HG03064 (cell line): Measurements from ENCODE around the gene KRT26.
"Not testable (repeated sequence)": the region's sequence is repeated elsewhere in the genome, so short reads cannot be mapped to it uniquely, and the experiment has no call there.

Experiments
- ATAC-seq: cut with Tn5 transposase; IDR thresholded peaks from one replicate; pipeline ENCODE4 v1.9.1; 2021; ENCODE audit warnings: low read depth; ENCODE audit not compliant: unreplicated experiment

Gene KRT26

DNA sequence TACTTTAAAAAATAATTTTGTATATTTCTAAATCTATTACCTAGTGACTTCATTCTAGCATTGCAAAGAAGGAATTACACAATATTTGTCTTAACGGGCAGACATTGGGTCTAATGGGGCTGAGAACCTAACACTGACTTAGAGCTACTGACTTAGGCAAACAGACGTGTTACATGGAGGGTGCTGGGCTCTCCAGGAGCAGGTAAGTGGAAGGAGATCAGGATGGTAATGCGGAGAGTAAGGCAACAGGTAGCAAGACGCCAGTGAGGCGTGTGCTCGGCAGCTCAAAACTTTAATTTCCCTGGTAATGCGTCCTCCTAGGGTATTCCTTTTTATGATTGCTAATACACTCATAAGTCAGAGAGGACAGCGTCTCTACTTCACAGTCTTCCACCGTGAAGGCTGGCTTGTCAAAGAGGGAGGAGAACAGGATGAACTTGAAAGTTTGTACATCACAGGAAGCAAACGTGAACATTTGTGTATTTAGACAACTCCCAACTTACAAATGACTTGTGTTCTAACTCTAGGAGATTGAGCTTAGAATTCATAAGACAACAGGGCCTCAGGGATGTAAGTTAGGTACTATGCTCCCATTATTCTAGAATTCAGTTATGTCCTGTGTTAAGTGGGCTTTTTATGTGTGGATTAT is 23.1 kb upstream of the KRT26 start:
- no peak for ATAC-seq

DNA sequence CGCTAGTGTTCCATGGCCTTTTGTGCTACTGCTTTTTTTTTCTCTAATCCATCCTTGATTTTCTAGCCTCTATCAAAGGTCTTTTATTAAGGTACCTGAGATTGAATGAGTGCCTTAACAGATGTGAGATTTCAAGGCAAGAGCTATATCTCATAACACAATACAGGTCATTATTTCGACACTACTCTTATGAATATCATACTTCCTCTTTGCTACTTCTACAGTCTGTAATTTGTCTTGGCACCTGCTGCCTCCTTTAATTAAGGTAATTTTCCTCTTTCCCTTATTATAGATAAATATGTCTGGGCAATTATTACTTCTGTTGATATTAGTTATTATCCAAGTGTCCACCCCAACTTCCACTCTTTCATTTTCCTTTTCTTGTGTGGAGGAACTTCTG is 22.5 kb upstream of the KRT26 start:
- no peak for ATAC-seq

DNA sequence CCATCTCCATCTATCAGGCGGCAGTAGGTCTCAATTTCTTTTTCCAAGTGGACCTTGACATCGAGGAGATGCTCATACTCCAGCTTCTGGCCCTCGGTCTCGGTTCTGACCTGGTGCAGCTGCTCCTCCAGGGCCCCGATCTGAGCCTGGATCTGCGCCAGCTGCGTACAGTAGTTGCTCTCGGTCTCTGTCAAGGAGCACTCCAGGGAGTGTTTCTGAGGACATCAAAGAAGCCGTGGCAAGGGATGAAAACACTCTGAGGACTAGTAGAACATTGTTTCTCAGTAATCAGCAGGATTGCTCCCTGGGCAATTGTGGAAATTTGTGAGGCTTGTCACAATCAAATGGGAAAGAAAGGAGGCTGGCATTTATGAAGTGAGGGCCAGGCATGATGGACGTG is 21.8 kb upstream of the KRT26 start:
- no peak for ATAC-seq

DNA sequence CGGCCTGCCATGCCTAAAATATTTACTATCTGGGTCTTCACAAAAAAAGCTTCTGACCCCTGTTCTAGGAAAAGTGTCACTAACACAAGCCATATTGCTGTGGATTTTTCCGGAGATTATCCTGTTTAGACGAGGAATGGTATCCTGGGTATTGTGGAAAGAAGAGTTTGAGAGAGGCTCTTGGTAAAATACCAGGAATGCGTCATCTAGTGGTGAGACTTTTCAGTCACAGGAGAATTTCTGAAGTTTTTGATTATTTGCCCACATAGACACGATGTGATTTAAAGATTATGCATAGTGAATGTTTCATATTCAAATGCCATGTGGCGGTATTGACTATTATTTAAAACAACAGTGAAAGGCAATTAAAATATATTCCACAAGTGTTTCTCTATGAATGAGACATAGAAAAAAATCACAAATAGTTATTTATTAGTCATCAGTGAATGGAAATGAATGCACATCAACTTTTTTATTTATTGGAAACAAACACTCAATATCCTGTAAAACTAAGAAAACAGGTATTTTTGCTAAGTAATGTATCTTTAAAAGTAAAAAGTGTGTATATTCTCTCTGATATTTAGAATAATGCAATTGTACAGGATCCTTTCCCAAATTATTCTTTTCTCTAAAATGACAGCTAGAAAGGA is 19.9 kb upstream of the KRT26 start:
- ATAC-seq = no peak

DNA sequence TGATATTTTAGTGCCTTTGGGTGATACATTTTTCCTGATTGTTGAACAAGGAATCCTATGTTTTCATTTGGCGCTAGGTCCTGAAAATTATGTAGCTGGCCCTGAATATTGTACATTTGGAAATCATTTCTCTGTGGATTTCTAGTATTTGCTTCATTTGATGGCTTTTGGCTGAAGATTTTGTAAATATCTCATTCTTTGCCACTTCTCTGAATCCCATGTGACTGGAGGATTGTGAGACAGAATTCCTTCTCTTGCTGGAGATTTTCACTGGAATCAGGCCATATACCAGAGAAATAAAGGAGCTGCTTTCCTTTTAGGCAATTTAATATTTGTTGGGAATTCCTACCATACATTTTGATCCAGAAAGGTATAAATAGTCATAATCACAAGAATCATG is 19.1 kb upstream of the KRT26 start:
- no peak for ATAC-seq

DNA sequence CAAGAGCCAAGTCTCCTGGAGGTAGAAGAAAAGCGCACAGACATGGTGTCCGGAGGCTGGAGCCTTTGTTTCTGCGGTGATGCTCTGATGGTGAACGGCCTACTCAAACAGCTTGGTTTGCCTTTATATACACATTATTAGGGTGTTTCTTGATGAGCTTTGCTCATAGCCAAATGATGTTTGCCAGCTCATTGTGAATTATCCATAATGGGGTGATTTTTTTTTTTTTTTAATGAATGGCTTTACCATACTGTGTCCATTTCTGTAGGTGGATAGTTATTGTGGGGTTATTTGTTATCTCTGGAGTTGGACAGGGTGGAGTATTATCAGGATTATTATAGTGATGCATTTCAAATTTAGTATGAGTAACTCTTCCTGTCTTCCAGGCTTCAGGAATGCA is 10.4 kb upstream of the KRT26 start, which contains the start of gene KRT27:
Gene KRT27, minus strand, starts transcription at position 101 of the 400 bp plus-strand sequence. Its CDS starts 57 bp downstream, at position 44.
- ATAC-seq = no peak

DNA sequence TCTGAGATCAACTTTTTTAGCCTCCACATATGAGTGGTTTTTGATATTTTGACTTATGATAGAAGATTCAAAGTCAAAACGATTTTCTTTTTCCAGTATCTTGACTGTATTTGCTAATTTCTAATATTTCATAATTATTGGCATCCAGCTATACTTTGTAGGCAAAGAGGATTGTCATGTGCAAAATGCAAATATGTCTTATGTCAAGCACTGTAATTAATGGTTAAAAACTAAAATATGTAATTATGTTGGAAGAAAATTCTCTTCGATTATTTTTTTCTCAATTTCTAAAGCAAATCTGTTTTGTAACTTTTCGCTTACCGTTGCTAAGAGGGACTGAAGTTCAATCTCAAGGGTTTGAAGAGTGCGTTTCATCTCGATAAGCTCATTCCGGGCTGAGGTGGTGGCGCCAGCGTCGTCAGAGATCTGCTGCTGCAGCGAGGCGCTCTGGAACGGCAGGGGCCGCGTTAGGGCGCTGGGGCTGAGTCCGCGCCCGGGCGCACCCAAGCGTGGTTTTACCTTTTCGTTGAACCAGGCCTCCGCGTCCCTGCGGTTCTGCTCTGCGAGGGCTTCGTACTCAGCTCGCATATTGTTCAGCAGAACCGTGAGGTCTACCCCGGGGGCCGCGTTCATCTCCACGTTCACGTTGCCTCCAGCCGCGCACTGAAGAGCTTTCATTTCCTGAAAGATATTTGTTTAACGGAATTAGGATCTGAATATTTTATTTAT is 7.3 kb upstream of the KRT26 start:
- no peak for ATAC-seq

DNA sequence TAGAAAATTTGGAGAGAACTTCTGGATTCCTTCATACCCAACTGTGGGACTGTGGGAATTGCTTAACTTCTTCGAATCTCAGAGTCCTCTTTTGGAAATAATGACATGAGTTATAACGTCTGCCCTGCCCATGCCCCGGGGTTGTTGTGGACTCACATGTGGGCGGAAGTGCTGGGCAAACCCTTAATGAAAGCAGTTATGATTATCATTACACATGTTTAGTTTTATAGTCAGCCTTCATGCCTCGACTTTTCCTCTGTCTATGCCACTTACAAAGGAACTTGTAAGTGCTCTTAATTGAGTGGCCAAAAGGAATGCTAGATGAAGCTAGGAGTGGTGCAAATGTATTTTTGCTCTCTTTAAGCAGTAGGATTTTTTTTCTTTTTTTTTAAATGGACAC is 6.5 kb upstream of the KRT26 start:
- no peak for ATAC-seq

DNA sequence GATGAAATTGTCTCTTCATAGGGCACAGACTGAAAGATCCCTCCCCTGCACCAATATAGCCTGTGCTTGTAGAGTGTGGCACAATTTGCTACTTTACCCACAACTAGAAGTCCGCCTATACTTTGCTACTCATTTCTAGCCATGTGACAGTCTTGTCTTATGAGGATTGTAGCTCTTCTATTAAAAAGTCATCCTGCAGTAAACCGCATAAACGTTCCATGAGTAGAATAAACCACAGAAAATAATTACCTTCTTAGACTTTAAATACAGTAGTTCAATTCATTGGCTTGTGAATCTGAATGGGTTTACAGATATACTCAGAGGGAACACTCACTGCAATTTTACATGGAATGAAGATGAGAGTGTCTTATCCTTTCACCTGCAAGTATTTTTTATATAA is 6.0 kb upstream of the KRT26 start:
- no peak for ATAC-seq

DNA sequence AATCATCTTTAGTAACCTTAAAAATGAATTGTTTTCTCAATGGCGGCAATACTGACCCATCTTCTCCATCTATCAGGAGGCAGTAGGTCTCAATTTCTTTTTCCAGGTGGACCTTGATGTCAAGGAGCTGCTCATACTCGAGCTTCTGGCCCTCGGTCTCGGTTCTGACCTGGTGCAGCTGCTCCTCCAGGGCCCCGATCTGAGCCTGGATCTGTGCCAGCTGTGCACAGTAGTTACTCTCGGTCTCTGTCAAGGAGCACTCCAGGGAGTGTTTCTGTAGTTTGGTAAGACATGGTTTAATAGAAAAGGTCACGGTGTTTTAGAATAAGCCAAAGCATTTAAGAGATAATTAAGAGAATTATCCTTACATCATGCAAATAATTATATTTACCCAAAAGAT is 5.5 kb upstream of the KRT26 start:
- no peak for ATAC-seq

DNA sequence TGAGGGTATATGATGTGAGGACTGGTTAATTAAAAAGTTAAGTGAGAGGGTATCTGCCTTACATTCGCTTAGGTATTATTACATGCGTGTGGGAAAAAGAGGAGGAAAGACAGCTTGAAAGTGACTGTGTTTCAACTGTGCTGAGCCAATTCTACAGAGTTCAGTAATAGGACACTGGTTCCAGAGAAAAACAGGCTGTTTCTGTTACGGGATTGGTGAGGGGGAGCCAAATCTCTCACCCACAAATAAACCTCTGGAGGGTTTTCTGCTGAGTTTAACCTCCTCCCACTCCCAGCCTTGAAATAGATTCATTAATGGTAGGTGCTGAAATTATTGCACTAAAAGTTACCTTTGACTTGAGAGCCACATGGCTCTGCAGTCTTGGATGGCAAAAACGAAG is 3.9 kb upstream of the KRT26 start:
- ATAC-seq = no peak

DNA sequence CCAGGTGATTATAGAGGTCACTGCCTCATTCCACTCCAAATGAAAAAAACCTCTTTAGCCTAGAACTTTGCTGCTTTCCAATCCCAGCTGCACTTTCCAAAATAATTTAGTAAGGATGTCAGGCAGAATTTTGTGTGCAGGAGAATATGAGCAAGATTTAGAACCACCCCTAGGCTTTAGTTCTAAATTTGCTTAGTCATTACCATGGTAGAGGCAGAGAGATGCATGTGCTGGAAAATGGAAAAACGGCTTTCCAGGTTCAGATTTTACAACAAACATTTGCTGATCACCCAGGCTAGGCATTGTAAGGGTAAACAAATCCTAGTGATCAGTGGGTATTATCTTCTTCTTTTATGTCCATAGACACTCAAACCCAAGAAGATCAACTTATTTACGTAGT is 6.3 kb downstream of the KRT26 start:
- ATAC-seq = no peak

DNA sequence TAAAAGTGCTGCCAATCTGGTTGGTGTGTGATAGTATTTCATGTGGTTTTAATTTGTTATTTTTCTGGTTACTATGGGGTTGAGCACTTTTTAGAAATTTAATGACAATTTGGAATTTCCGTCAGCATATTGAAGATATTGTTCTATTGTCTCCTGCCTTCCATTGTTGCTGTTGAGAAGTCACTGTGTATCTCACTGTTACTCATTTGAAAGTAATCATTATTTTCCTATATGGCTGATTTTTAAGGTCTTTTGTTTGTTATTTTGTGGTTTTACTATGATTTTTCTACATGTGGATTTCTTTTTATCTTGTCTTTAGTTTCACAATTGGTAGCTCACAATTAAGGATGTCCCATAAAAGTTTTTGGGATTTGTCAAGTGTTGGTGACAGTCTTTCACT is 8.2 kb downstream of the KRT26 start:
- ATAC-seq = no peak

DNA sequence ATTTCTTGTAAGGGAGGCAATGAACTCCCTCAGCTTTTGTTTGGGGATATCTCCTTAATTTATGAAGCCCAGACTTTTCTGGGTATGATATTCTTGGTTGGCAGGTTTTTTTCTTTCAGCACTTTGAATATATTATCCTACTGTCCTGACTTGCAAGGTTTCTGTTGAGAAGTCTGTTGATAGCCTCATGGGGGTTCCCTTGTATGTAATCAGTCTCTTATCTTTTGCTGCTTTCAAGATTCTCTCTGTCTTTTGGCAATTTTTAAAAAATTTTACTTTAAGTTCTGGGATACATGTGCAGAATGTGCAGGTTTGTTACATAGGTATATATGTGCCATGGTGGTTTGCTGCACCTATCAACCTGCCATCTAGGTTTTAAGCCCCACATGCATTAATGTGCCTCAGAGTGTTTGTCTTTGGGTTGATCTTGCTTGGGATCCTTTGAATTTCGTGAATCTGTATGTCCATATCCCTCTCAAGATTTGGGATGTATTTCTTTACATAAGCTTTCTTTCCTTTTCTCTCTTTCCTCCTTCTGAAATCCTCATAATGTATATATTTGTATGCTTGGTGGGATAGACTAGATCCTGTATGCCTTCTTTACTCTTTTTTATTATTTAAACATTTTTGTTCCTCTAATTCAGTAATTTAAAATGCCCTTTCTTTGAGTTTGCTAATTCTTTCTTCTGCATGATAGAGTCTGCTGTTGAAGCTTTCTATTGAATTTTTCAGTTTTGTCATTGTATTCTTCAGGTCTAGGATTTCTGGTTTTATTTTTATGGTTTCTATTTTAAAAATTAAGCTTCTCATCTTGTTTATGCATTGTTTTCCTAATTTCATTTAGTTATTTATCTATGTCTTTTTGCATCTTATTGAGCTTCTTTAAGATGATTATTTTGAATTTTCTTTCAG is 11.6 kb downstream of the KRT26 start:
- ATAC-seq = no peak

DNA sequence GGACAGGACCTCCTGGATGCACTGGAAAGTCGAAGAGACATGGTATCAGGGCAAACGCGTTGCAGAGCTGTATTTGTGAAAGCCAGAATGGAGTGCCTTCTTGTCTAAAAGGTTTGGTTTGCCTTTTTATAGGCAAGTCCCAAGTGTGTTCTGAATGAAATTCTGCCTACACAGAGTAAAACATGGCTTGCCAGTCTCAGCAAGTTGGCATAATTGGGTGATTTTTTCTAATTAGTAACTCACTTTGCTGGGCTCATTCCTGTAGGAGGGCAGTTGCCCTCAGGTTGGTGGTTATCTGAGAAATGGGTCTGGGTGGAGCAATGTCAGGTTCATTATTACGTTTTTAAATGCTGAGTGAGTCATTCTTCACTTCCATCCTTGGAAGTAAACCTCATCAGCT is 16.8 kb downstream of the KRT26 start, which contains the start of gene KRT25:
Gene KRT25, minus strand, starts transcription at position 101 of the 400 bp plus-strand sequence. Its CDS starts 60 bp downstream, at position 41.
- ATAC-seq = no peak

DNA sequence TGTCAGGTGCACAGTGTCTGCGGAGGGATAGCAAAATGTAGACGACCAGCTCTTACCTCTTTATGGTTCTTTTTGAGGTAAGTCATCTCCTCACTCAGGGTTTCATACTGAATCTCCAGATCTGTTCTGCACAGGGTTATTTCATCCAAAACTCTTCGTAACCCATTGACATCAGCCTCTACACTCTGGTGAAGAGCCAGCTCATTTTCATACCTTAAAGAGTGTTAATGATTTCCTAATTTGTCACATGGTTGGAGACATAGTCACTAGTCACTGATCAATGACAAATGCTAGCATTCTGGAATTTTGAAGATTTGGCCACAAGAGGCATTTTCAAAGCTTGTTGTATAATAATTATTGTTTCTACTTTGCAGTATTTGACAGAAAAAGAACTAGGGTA is 18.2 kb downstream of the KRT26 start:
- no peak for ATAC-seq

DNA sequence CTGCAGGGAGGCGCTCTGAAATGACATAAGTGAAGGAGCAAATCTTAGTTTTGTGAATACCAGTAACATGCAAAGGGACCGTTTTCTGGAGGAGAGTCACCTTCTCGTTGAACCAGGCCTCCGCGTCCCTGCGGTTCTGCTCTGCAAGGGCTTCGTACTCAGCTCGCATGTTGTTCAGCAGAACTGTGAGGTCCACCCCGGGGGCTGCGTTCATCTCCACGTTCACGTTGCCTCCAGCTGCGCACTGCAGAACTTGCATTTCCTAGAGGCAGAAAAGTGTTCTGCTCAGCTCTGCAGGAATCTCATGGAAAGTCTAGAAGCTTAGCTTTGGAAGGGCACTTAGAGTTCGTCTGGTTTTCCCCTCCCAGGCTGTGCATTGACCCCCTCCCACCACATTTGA is 20.9 kb downstream of the KRT26 start:
- ATAC-seq = no peak

DNA sequence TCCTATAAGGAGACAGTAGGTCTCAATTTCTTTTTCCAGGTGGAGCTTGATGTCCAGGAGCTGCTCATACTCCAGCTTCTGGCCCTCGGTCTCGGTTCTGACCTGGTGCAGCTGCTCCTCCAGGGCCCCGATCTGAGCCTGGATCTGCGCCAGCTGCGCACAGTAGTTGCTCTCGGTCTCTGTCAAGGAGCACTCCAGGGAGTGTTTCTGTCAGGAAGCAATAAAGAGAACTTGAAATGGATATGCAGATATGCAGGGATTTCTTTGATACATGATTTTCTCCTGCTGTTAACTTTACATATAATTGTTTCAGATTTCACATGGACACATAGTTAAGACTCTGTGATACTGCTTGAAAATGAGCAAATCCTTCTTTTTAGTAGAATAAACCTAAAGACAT is 21.6 kb downstream of the KRT26 start:
- no peak for ATAC-seq

DNA sequence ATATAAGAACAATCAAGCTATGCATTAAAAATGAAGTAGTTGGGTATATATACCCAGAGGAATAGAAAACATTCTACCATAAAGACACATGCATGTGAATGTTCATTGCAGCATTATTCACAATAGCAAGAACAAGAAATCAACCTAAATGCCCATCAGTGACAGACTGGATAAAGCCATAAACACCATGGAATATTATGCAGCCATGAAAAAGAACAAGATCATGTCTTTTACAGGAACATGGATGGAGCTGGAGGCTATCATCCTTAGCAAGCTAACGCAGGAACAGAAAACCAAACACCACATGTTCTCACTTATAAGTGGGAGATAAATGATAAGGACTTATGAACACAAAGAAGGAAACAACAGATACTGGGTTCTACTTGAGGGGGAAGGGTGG is 23.3 kb downstream of the KRT26 start:
- ATAC-seq = not testable (repeated sequence)

DNA sequence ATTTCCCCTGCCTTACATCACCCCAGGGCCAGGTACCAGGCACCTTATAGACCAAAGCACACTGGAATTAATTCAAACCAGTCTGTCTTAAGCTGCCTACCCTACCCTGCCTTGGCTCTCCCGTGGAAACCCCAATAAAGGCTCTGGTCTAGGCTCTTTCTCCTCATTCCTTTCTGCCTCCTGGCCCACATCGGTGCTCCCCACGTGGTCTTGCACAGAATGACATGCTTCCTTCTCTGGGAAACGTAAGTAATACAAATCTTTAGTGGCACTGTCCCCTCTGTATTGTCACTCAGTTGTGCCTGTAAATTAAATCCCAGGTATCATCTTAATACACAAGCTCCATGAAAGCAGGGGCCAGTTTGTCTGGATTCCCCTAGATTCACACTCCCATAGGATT is 33.4 kb downstream of the KRT26 start:
- ATAC-seq = no peak

DNA sequence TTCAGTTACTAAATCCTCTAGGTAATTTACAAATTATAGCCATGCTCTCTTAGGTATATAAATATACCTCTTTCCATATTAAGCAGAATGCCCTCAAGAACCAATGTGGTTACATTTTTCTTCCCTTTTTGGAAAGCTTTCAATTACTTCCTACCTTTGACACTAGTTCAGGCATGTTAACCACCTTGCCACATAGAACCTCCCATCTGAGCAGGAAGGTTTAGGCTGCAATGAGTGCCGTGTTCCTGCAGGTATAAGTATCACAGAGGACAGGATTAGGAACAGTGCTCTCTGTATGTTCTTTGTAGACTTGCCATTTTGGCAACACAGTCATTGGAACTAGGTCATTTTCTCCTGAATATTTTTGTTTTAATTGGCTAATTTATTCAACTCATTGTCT is 37.0 kb downstream of the KRT26 start:
- no peak for ATAC-seq
